ENCODE data around the gene ZNF622. TPM values are rescaled to one million over a fixed set of nuclear protein-coding genes. Genes with fewer than 3 reads are reported as not detected.

Gene ZNF622
- total RNA-seq, 1 experiment from 2014 or later: 34.0 TPM

- peak overlapping the region; percentile 13 for H3K4me3 Mint-ChIP-seq (ENCODE audit: unreplicated experiment)
- CTCF ChIA-PET: interaction anchor here (0.6 to 9.5 kb wide), 39 partner anchors 9 to 1365 kb away, joined by 3 to 210 read pairs (median 4); partner anchors contain the start of gene ZNF622
Measured at GRCh38 chr5:16455668-16456067, 9.9 kb downstream of the ZNF622 start.

GRCh38 chr5:16454686-16455085, 10.9 kb downstream of the ZNF622 start:
- CTCF ChIA-PET: interaction anchor here (0.7 to 9.5 kb wide), 9 partner anchors 9 to 296 kb away, joined by 3 to 210 read pairs (median 8); no protein-coding TSS in a partner anchor
- Mint-ChIP-seq H3K27me3 (ENCODE audit: insufficient read depth, unreplicated experiment) (no peaks in the 10 kb centered on the region), H3K4me1 (ENCODE audit: insufficient read depth, unreplicated experiment) (peaks cover 25% of the 10 kb centered on the region), H3K27ac (ENCODE audit: low read depth, unreplicated experiment) (peak overlapping the region; percentile 83), H3K36me3 (ENCODE audit: insufficient read depth, unreplicated experiment) (peaks cover 73% of the 10 kb centered on the region), H3K9me3 (ENCODE audit: unreplicated experiment) (no peaks in the 10 kb centered on the region), H3K4me3 (ENCODE audit: unreplicated experiment) (no peak overlapping the region)
- BruUV-seq (replicated peaks): no TSS peak
- TF ChIP-seq CTCF (IDR thresholded peaks at IDR 0.05; ENCODE audit: unreplicated experiment): no peak
- intact Hi-C loops (cut with micrococcal nuclease): no loop called here
- POLR2A ChIA-PET: interaction anchor here (2.7 kb wide), 1 partner anchor 294 kb away, joined by 9 read pairs; no protein-coding TSS in a partner anchor
- DNase-seq (ENCODE audit: unreplicated experiment): no peak

More at GRCh38 chr5:16455668-16456067, 9.9 kb downstream of the ZNF622 start:
- TF ChIP-seq CTCF (IDR thresholded peaks at IDR 0.05; ENCODE audit: unreplicated experiment): no peak
- Mint-ChIP-seq H3K36me3 (ENCODE audit: insufficient read depth, unreplicated experiment) (peaks cover 71% of the 10 kb centered on the region), H3K9me3 (ENCODE audit: unreplicated experiment) (no peaks in the 10 kb centered on the region), H3K27me3 (ENCODE audit: insufficient read depth, unreplicated experiment) (no peaks in the 10 kb centered on the region), H3K27ac (ENCODE audit: low read depth, unreplicated experiment) (peak overlapping the region; percentile 83), H3K4me1 (ENCODE audit: insufficient read depth, unreplicated experiment) (peaks cover 28% of the 10 kb centered on the region)
- DNase-seq (ENCODE audit: unreplicated experiment): no peak
- POLR2A ChIA-PET: interaction anchor here (1.0 to 2.7 kb wide), 4 partner anchors 9 to 295 kb away, joined by 3 to 10 read pairs (median 8); no protein-coding TSS in a partner anchor
- no TSS peak for BruUV-seq (replicated peaks)
- intact Hi-C loops (cut with micrococcal nuclease): loop anchor here (1.0 kb wide), 1 partner anchor 295 kb away; no protein-coding TSS in a partner anchor

DNA sequence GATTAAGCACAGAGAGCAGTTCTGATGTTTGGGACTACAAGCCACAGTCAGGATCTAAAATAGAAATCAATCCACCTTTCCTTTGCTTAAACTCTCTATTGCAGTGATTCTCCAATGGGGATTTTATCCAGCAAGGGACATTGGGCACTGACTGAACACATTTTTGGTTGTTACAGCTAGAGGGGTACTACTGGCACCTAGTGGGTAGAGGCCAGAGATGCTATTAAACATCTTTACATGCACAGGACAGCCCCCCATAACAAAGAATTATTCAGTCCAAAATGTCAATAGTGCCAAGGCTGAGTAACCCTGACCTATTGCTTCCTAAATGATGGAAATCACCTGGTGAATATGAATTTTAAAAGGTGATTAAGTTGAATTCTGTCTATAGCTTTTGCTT, 12.0 kb downstream of the ZNF622 start:
- Mint-ChIP-seq H3K27ac (ENCODE audit: low read depth, unreplicated experiment) (no peak overlapping the region), H3K4me1 (ENCODE audit: insufficient read depth, unreplicated experiment) (peaks cover 19% of the 10 kb centered on the region), H3K4me3 (ENCODE audit: unreplicated experiment) (no peak overlapping the region), H3K9me3 (ENCODE audit: unreplicated experiment) (no peaks in the 10 kb centered on the region), H3K36me3 (ENCODE audit: insufficient read depth, unreplicated experiment) (peaks cover 80% of the 10 kb centered on the region), H3K27me3 (ENCODE audit: insufficient read depth, unreplicated experiment) (no peaks in the 10 kb centered on the region)
- POLR2A ChIA-PET: no interaction called here
- CTCF ChIA-PET: interaction anchor here (1.3 to 9.5 kb wide), 2 partner anchors 25 to 295 kb away, joined by 3 to 210 read pairs; no protein-coding TSS in a partner anchor
- no TSS peak for BruUV-seq (replicated peaks)
- no peak for TF ChIP-seq CTCF (IDR thresholded peaks at IDR 0.05; ENCODE audit: unreplicated experiment)
- intact Hi-C loops (cut with micrococcal nuclease): no loop called here
- DNase-seq (ENCODE audit: unreplicated experiment): no peak

DNA sequence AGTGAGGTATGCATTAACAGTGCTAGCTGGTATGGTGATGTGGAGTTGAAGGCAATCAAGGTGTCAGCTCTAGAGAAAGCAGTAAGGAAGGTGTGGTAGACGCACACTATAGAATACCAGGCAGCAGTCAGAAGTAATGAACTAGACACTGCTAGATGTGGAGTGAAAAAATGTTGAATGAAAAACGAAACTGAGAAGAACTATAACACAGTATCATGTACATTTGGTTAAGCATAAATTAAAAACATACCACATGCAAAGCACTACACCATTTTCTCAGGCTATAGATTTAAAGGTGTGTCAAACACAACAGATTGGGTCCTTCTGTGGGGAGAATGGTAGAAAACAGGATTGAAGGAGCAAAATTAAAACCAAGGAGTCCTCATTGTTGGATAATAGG, 15.4 kb downstream of the ZNF622 start:
- no peak for DNase-seq (ENCODE audit: unreplicated experiment)
- ChIA-PET POLR2A (no interaction called here), CTCF (no interaction called here)
- H3K4me3 Mint-ChIP-seq (ENCODE audit: unreplicated experiment): no peak overlapping the region
- H3K4me1 Mint-ChIP-seq (ENCODE audit: insufficient read depth, unreplicated experiment): no peaks in the 10 kb centered on the region
- intact Hi-C loops (cut with micrococcal nuclease): no loop called here
- H3K27ac Mint-ChIP-seq (ENCODE audit: low read depth, unreplicated experiment): no peak overlapping the region
- TF ChIP-seq CTCF (IDR thresholded peaks at IDR 0.05; ENCODE audit: unreplicated experiment): no peak
- no TSS peak for BruUV-seq (replicated peaks)
- no peaks in the 10 kb centered on the region for H3K9me3 Mint-ChIP-seq (ENCODE audit: unreplicated experiment)
- peaks cover 93% of the 10 kb centered on the region for H3K36me3 Mint-ChIP-seq (ENCODE audit: insufficient read depth, unreplicated experiment)
- H3K27me3 Mint-ChIP-seq (ENCODE audit: insufficient read depth, unreplicated experiment): no peaks in the 10 kb centered on the region
